H9 (cell line): ENCODE results near the gene ZNF341. TPM values are rescaled to one million over a fixed set of nuclear protein-coding genes. Genes with fewer than 3 reads are reported as not detected.
A peak's percentile ranks its signal among the peaks of the same experiment; 100 is the strongest.

Source experiments
- DNase-seq: peaks from one replicate; pipeline ENCODE4 v3.0.0-alpha.2; 2017
- H2AFZ ChIP-seq: one replicate; pipeline ENCODE4 v1.6.1; 2013; ENCODE audit warnings: mild to moderate bottlenecking, low read length, control low read depth, moderate library complexity
- H2AK5ac ChIP-seq: 2 replicates; pipeline ENCODE4 v1.6.1; 2013; ENCODE audit warnings: low read length, control low read depth, mixed read lengths; ENCODE audit not compliant: insufficient read length
- H2BK120ac ChIP-seq: one replicate; pipeline ENCODE4 v1.6.1; 2013; ENCODE audit warnings: low read depth, mild to moderate bottlenecking, low read length, control low read depth, inconsistent platforms; ENCODE audit not compliant: poor library complexity, severe bottlenecking
- H2BK12ac ChIP-seq: 2 replicates; pipeline ENCODE4 v1.6.1; 2013; ENCODE audit warnings: low read length, control low read depth, mixed read lengths, low read depth; ENCODE audit not compliant: insufficient read length
- H2BK15ac ChIP-seq: 2 replicates; pipeline ENCODE4 v1.6.1; 2013; ENCODE audit warnings: low read depth, low read length, control low read depth
- H2BK20ac ChIP-seq: one replicate; pipeline ENCODE4 v1.6.1; 2013; ENCODE audit warnings: low read depth, mild to moderate bottlenecking, low read length, control low read depth, inconsistent platforms; ENCODE audit not compliant: poor library complexity, severe bottlenecking
- H2BK5ac ChIP-seq: 2 replicates; pipeline ENCODE4 v1.6.1; 2013; ENCODE audit warnings: low read length, control low read depth, mixed read lengths; ENCODE audit not compliant: insufficient read length
- H3K14ac ChIP-seq: 2 replicates; pipeline ENCODE4 v1.6.1; 2013; ENCODE audit warnings: low read length, control low read depth; ENCODE audit not compliant: insufficient read depth
- H3K18ac ChIP-seq: 2 replicates; pipeline ENCODE4 v1.6.1; 2013; ENCODE audit warnings: low read depth, mild to moderate bottlenecking, mixed read lengths, low read length, control low read depth; ENCODE audit not compliant: insufficient read length
- H3K23ac ChIP-seq: 2 replicates; pipeline ENCODE4 v1.6.1; 2013; ENCODE audit warnings: low read length, control low read depth, mixed read lengths, low read depth; ENCODE audit not compliant: insufficient read length
- H3K23me2 ChIP-seq: 2 replicates; pipeline ENCODE4 v1.6.1; 2013; ENCODE audit warnings: low read depth, mild to moderate bottlenecking, mixed read lengths, low read length, control low read depth; ENCODE audit not compliant: insufficient read length, poor library complexity, severe bottlenecking
- H3K27ac ChIP-seq: 2 replicates; pipeline ENCODE4 v1.5.1; 2013; ENCODE audit warnings: low read length, control low read depth, mixed read lengths, low read depth; ENCODE audit not compliant: insufficient read length
- H3K27me3 ChIP-seq: 2 replicates; pipeline ENCODE4 v1.6.1; 2013; ENCODE audit warnings: low read length, control low read depth, inconsistent platforms; ENCODE audit not compliant: insufficient read depth
- H3K4ac ChIP-seq: 2 replicates; pipeline ENCODE4 v1.6.1; 2013; ENCODE audit warnings: low read depth, mild to moderate bottlenecking, control low read depth, inconsistent platforms, low read length, moderate library complexity
- H3K4me1 ChIP-seq: 2 replicates; pipeline ENCODE4 v1.6.1; 2013; ENCODE audit warnings: low read length, control low read depth, inconsistent platforms; ENCODE audit not compliant: insufficient read depth
- H3K4me2 ChIP-seq: 2 replicates; pipeline ENCODE4 v1.6.1; 2013; ENCODE audit warnings: low read length, control low read depth, mixed read lengths; ENCODE audit not compliant: insufficient read length, insufficient read depth
- H3K56ac ChIP-seq: 2 replicates; pipeline ENCODE4 v1.6.1; 2013; ENCODE audit warnings: low read depth, mild to moderate bottlenecking, mixed read lengths, low read length, control low read depth; ENCODE audit not compliant: insufficient read length
- H3K79me1 ChIP-seq: 2 replicates; pipeline ENCODE4 v1.6.1; 2013; ENCODE audit warnings: low read depth, mild to moderate bottlenecking, moderate library complexity, low read length, control low read depth, inconsistent platforms; ENCODE audit not compliant: insufficient read depth, poor library complexity, severe bottlenecking
- H3K79me2 ChIP-seq: 2 replicates; pipeline ENCODE4 v1.6.1; 2013; ENCODE audit warnings: low read length, control low read depth, inconsistent platforms; ENCODE audit not compliant: insufficient read depth
- H3K9ac ChIP-seq: 2 replicates; pipeline ENCODE4 v1.6.1; 2013; ENCODE audit warnings: low read length, control low read depth, mixed read lengths; ENCODE audit not compliant: insufficient read length; ENCODE audit errors: extremely low read depth
- H3K9me3 ChIP-seq: one replicate; pipeline ENCODE4 v1.6.1; 2013; ENCODE audit warnings: low read depth, low read length, inconsistent platforms; ENCODE audit not compliant: control insufficient read depth
- H3T11ph ChIP-seq: one replicate; pipeline ENCODE4 v1.6.1; 2013; ENCODE audit warnings: mild to moderate bottlenecking, low read length, control low read depth, inconsistent platforms
- H4K20me1 ChIP-seq: one replicate; pipeline ENCODE4 v1.6.1; 2013; ENCODE audit not compliant: control insufficient read depth, insufficient read length, insufficient read depth
- H4K5ac ChIP-seq: 2 replicates; pipeline ENCODE4 v1.6.1; 2013; ENCODE audit warnings: low read depth, mild to moderate bottlenecking, mixed read lengths, low read length, control low read depth; ENCODE audit not compliant: insufficient read length
- H4K8ac ChIP-seq: replicated peaks from 2 replicates; pipeline ENCODE4 v1.6.1; 2013; ENCODE audit warnings: low read length, control low read depth, mixed read lengths, low read depth; ENCODE audit not compliant: insufficient read length
- H4K91ac ChIP-seq: 2 replicates; pipeline ENCODE4 v1.6.1; 2013; ENCODE audit warnings: low read depth, mild to moderate bottlenecking, moderate library complexity, mixed read lengths, low read length, control low read depth; ENCODE audit not compliant: insufficient read length
- H3K27ac Mint-ChIP-seq, 3 experiments: 2 replicates in 2 of 3; 3 replicates in 1 of 3; pipeline ENCODE4 v1.8.0; 2020 to 2021; ENCODE audit warnings: mixed read lengths in 3 of 3, mild to moderate bottlenecking in 1 of 3, moderate library complexity in 1 of 3
- H3K27me3 Mint-ChIP-seq: 2 replicates; pipeline ENCODE4 v1.8.0; 2021; ENCODE audit warnings: low read depth, mild to moderate bottlenecking, moderate library complexity, mixed read lengths
- H3K36me3 Mint-ChIP-seq, 3 experiments: 2 replicates in 2 of 3; 3 replicates in 1 of 3; pipeline ENCODE4 v1.8.0; 2020 to 2021; ENCODE audit warnings: low read depth in 3 of 3, mixed read lengths in 3 of 3; ENCODE audit not compliant: insufficient read depth in 1 of 3
- H3K4me1 Mint-ChIP-seq, 2 experiments: 2 replicates each; pipeline ENCODE4 v1.8.0; 2020; ENCODE audit warnings: mixed read lengths in 2 of 2
- H3K4me3 Mint-ChIP-seq, 2 experiments: 2 replicates in 1 of 2; 3 replicates in 1 of 2; pipeline ENCODE4 v1.8.0; 2020 to 2021; ENCODE audit warnings: mild to moderate bottlenecking in 2 of 2, mixed read lengths in 2 of 2, moderate library complexity in 1 of 2
- H3K9me3 Mint-ChIP-seq, 2 experiments: 2 replicates in 1 of 2; 3 replicates in 1 of 2; pipeline ENCODE4 v1.8.0; 2020; ENCODE audit warnings: mild to moderate bottlenecking in 2 of 2, mixed read lengths in 2 of 2, moderate library complexity in 1 of 2
- CTCF ChIP-seq: fragments of 200-600 bp; sonication (generic); conservative IDR thresholded peaks from 3 replicates; pipeline ENCODE4 v1.8.0; 2021; ENCODE audit warnings: antibody characterized with exemption, mild to moderate bottlenecking
- WGBS: extraction: QIAGEN DNeasy Blood & Tissue Kit; methylation state at CpG from one replicate; pipeline ENCODE4 v1.1.7; 2013; ENCODE audit warnings: missing lambda C conversion rate, low lambda C conversion rate, mixed read lengths; ENCODE audit not compliant: insufficient read length; ENCODE audit errors: extremely low coverage; 5-methylcytosine and 5-hydroxymethylcytosine counted together
- total RNA-seq: library from RNA; stranded (reverse); gene quantifications from 2 replicates; pipeline ENCODE4 v1.2.1, GENCODE V29; 2021

ZNF341 gene
- total RNA-seq, 1 experiment from 2014 or later: 5.2 TPM

- H3K56ac ChIP-seq: no peak overlapping the region
- H4K5ac ChIP-seq: no peak overlapping the region
- no peak overlapping the region for H2AK5ac ChIP-seq
- H2BK12ac ChIP-seq: no peak overlapping the region
- H3K14ac ChIP-seq: no peak overlapping the region
- no peak overlapping the region for H2AFZ ChIP-seq
- H3K4me1 Mint-ChIP-seq: peaks cover 62 to 67% of the 10 kb centered on the region in 2 experiments
- H3K27ac ChIP-seq: no peak overlapping the region
- no peak overlapping the region for H3K9ac ChIP-seq
- no peak overlapping the region for H3T11ph ChIP-seq
- TF ChIP-seq CTCF: no peak
- H2BK15ac ChIP-seq: no peak overlapping the region
- H3K4ac ChIP-seq: no peak overlapping the region
- H3K9me3 Mint-ChIP-seq: no peaks in the 10 kb centered on the region
- H2BK20ac ChIP-seq: no peak overlapping the region
- no peaks in the 10 kb centered on the region for H3K23me2 ChIP-seq
- H3K27ac Mint-ChIP-seq: peak overlapping the region in 2 of 3 experiments; percentile 19 to 41; a peak in 2 of 7 replicates
- peaks cover 10% of the 10 kb centered on the region for H3K4me1 ChIP-seq
- no peaks in the 10 kb centered on the region for H3K9me3 ChIP-seq
- H4K91ac ChIP-seq: no peak overlapping the region
- H3K4me2 ChIP-seq: no peak overlapping the region
- H3K36me3 Mint-ChIP-seq: peaks cover 3 to 6% (median 4%) of the 10 kb centered on the region in 3 experiments; a peak in 3 of 7 replicates
- no peaks in the 10 kb centered on the region for H4K20me1 ChIP-seq
- no peak overlapping the region for H2BK120ac ChIP-seq
- H3K79me2 ChIP-seq: peaks cover 2% of the 10 kb centered on the region; the same call in 1 of the 2 replicates
- no peak overlapping the region for H4K8ac ChIP-seq
- H3K4me3 Mint-ChIP-seq: no peak overlapping the region
- DNase-seq: no peak
- H3K18ac ChIP-seq: no peak overlapping the region
- H3K27me3 Mint-ChIP-seq: no peaks in the 10 kb centered on the region
- no peak overlapping the region for H3K23ac ChIP-seq
- no peak overlapping the region for H2BK5ac ChIP-seq
- no peaks in the 10 kb centered on the region for H3K27me3 ChIP-seq
- no CpG with 5 or more reads among the region's 3 CpGs for WGBS
- no peaks in the 10 kb centered on the region for H3K79me1 ChIP-seq
These were observed 97.8 kb downstream of the ZNF341 start for GRCh38 chr20:33829636-33830035.
